GM13976 (cell line): ENCODE results near the gene LZTS2.

ENCODE experiments used
- DNase-seq: peaks from one replicate; pipeline ENCODE4 v3.0.0; 2012; ENCODE audit warnings: low spot score
- CTCF ChIP-seq: IDR thresholded peaks from 2 replicates; pipeline ENCODE4 v1.5.1; 2012; ENCODE audit warnings: borderline replicate concordance, mild to moderate bottlenecking; ENCODE audit not compliant: insufficient read depth; ENCODE audit errors: extremely low read depth, missing control alignments, control extremely low read depth
- in situ Hi-C: fragments of 300-500 bp; cut with MboI; formaldehyde crosslinking; loops from one replicate; pipeline ENCODE4 v1.12.0; 2022; ENCODE audit warnings: low sequenced_read_pairs, mixed read lengths, inconsistent platforms; ENCODE audit not compliant: unreplicated experiment

LZTS2 gene

GRCh38 chr10:101018600-101019439 lies 19.2 kb downstream of the LZTS2 start:
- in situ Hi-C loops: no loop called here
- DNase-seq: peak; percentile 90
- TF ChIP-seq CTCF: peak; percentile 63

- TF ChIP-seq CTCF: no peak
- in situ Hi-C loops: no loop called here
- no peak for DNase-seq
These were observed 19.8 kb downstream of the LZTS2 start for GRCh38 chr10:101019440-101019703.

- no peak for TF ChIP-seq CTCF
- in situ Hi-C loops: no loop called here
- DNase-seq: no peak
These were observed 20.9 kb downstream of the LZTS2 start for GRCh38 chr10:101020427-101021075.

- no peak for TF ChIP-seq CTCF
- in situ Hi-C loops: no loop called here
- no peak for DNase-seq
These were observed 21.6 kb downstream of the LZTS2 start for GRCh38 chr10:101021239-101021638.

GRCh38 chr10:101021692-101022251 lies 22.2 kb downstream of the LZTS2 start:
- in situ Hi-C loops: no loop called here
- no peak for TF ChIP-seq CTCF
- no peak for DNase-seq

GRCh38 chr10:101022967-101023705 lies 23.5 kb downstream of the LZTS2 start:
- no peak for DNase-seq
- no peak for TF ChIP-seq CTCF
- in situ Hi-C loops: no loop called here
